ENCODE measurements around the gene STK11IP.

Gene STK11IP

DNA sequence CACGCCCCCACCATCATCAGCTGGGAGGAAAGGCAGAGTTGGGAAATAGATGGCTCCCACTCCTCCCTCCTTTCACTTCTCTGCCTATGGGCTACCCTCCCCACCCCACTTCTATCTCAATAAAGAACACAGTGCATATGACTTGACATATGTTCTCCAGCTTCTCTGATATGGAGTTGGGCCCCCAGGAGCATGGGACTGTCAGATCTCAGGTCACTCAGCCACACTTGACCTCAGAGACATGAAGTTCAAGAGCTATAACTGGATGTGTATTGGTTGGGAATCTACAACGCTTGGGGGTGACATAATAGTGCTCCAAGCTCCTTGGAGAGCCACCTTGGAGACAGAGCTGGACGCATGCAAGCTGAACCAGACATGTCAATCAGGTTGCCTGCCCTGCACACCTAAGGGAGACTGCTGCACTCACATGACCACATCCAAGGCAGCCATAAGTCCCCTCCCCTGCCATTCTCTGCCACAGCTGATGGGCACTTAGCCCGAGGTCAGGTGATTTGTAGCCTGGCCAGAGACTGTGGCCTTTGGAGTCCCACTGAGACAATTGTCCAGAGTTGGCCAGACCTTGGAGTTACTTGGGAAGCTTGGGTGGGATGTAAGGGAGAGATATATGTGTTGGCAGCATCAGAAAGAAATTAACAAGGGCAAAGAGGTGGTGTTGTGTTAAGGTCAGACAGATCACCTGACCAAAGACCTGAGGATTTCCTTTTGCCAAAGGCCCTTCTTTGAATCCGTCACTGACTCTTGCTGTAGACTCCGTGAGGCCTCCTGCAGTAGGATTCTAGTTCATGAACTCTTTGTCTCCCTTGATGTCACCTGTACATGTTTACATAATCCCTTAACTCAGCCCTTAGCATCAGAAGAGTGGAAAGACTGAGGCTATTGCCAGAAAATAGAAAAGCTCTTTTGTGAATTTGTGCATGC, 21.8 kb upstream of the STK11IP start:
- in situ Hi-C loops (cut with HindIII; ENCODE audit: low sequenced_read_pairs): loop anchor here (5.0 kb wide), 1 partner anchor 81 kb away; no protein-coding TSS in a partner anchor

DNA sequence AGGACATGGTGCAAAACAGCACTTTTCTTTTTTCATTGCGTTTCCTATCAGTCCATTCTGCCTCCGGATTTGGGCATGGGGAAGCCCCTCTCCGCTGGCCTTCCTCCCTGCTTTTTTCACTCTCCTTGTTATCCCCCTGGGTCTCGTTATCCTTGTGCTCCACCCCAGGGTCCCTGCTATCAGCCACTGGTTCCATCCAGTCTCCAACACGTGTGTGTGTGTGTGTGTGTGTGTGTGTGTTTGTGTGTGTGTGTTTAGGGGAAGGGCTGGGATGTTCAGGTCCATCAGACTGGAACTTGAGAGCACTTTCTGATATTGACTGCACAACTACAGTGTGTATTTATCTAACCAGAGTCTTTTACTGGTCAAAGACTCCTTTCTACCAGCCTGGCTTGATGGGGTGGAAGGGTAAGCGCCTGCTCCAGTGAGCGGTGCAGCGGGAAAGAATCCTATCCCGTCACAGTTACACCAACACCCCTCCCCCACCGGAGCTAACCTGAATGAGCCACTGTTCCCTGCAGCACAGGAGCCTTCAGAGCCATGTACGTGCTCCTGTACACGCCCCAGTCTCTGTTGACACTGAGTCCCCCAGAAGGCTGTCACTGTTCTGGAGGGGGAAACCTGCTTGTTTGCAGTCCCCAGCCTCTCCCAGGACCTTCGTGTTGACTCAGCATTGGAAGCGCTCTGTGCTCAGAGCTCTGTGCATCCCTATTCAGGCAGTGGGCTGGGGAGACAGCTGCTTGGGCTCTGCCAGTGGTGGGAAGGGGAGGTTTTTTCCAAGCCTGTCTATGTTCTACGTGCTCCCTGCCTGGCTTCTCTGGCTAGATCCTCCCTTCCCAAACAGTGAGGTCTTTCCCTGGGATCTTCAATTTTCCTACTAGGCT, 20.9 kb upstream of the STK11IP start:
- in situ Hi-C loops (cut with HindIII; ENCODE audit: low sequenced_read_pairs): loop anchor here (5.0 kb wide), 1 partner anchor 81 kb away; no protein-coding TSS in a partner anchor

DNA sequence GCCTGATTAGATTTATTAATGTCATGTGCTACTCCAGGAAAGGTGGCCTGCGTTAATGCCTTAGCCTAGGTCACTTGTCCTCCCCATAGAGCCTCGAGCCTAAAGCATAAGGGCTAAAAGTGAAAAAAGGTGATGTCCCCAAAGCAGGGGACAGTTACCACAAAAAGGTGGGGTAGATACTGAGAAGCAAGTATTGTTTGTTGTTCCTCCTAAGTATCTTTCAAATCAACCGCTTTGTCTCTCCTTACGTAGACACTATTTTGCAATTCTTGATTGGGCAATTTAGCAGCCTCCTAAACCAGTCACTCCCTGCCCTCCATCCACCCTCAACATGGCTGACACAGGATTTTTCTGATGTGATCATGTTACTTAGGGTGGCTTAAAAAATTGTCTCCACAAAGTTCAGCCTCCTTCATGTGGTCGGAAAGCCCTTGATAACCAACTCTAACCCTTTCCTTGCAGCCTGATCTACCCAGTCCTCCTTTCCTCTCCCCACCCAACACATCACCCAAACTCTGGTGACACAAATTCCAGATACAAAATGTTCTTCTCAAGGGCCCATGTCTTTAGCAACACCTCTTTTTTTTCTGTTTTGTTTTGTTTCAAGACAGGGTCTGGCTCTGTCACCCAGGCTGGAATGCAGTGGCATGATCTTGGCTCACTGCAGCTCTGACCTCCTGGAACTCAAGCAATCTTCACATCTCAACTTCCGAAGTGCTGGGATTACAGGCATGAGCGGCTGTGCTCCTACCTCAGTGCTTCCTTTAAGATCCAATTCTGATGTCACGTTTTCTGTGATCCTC, 18.6 kb upstream of the STK11IP start:
- in situ Hi-C loops (cut with HindIII; ENCODE audit: low sequenced_read_pairs): loop anchor here (5.0 kb wide), 1 partner anchor 78 kb away; no protein-coding TSS in a partner anchor

DNA sequence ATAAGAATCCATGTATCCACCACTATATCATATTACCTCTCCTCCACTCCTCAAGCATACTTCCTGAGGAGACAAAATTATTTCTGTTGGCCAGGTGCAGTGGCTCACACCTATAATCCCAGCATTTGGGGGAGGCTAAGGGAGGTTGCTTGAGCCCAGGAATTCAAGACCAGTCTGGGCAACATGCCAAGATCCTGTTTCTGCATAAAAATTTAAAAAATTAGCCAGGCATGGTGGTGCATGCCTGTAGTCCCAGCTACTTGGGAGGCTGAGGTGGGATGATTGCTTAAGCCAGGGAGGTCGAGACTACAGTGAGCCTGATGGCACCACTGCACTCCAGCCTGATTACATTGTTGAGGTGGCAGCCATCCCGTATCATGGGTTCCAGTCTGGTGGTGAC, 16.3 kb upstream of the STK11IP start:
- in situ Hi-C loops (cut with HindIII; ENCODE audit: low sequenced_read_pairs): no loop called here

DNA sequence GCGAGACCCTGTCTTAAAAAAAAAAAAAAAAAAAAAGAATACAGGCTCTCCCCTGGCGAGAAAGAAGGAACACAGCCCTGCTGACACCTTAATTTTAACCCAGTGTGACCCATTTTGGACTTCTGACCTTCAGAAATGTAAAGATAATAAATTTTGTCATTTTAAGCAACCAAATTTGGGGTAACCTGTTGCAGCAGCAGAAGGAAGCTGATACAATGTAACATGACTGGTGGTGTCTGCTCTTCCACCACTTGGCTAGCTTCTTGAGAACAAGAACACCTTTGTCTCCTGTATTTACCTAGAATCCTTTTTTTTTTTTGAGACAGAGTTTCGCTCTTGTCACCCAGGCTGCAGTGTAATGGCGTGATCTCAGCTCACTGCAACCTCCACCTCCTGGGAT, 6.6 kb upstream of the STK11IP start:
- in situ Hi-C loops (cut with HindIII; ENCODE audit: low sequenced_read_pairs): no loop called here

DNA sequence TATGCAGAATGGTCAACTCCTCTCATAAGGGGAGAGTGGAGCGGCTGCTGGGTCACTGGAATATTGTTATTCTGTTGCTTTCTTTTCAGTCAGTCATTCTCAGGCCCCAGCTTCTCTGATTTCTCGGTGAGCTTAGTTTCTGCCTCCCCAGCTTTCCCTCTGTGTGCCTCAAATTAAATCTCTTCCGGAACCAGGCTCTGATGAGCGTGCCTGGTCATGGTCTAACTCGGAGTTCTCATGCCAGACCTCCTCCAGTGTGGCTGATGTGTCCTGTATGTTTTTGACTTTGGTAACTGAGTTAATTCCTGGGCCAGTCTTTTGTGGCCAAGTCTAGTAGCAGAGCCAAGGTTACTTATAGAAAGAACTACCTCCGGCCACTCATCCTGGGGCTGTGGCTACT, 4.9 kb upstream of the STK11IP start:
- in situ Hi-C loops (cut with HindIII; ENCODE audit: low sequenced_read_pairs): no loop called here

DNA sequence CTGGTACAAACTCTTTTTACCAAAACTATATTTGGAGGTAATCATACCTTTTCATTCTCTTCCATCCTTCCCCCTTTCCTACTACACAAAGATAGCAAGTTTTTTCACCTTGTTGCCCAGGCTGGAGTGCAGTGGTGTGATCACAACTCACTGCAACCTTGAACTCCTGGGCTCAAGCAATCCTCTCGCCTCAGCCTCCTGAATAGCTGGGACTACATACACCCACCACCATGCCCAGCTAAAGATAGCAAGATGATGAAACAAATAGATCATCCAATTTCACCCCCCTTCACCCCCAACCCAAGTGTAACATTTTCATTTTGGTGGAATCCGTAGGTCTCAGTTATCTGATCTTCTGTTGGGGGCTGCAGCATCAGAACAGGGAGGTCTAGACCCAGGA, 4.5 kb upstream of the STK11IP start:
- in situ Hi-C loops (cut with HindIII; ENCODE audit: low sequenced_read_pairs): no loop called here

DNA sequence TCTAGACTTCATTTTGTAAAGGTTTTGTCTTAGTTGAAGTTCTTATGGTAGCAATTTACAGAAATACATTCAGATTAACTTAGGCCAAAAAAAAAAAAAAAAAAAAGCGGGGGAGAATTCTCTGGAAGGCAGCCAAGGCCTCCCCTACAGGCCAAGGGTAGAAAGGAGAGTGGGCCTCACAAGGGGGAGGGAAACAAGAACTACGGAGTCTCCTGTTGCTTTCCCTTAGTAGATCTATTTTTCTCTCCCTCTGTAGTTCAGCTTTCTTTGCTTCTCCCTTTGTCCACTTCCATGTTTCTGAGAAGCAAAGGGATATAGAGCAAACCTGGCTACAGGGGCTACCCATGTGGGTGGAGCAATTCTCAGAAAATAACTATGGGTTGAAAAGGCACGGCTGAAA, 2.4 kb upstream of the STK11IP start:
- in situ Hi-C loops (cut with HindIII; ENCODE audit: low sequenced_read_pairs): no loop called here

DNA sequence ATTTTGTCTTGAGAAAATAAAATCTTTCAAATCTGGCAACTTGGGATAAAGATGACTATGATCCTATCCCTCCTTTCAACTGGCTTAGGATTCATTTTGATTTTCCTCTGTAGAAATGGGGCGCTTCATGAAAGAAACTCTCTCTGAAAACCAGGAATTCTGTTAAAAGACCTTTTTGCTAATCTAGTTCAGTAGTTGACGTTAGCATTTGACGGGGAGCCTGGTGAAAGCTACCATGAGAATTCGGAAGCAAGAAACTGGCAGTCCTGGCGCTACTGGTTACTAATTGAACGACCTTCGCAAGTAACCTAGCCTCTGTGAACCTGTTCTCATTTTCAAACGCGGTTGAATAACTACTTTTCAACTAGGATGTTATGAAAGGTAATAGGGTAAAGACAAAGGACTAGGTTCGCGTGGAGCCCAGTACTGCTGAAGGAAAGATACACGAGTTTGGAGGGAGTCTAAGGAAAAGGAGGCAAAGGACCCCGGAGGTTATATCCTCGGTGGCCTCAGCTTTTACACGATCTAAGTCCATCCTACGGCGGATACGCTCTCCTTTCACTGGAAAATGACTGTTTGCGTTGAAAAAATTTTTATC, 604 bp upstream of the STK11IP start:
- in situ Hi-C loops (cut with HindIII; ENCODE audit: low sequenced_read_pairs): no loop called here

DNA sequence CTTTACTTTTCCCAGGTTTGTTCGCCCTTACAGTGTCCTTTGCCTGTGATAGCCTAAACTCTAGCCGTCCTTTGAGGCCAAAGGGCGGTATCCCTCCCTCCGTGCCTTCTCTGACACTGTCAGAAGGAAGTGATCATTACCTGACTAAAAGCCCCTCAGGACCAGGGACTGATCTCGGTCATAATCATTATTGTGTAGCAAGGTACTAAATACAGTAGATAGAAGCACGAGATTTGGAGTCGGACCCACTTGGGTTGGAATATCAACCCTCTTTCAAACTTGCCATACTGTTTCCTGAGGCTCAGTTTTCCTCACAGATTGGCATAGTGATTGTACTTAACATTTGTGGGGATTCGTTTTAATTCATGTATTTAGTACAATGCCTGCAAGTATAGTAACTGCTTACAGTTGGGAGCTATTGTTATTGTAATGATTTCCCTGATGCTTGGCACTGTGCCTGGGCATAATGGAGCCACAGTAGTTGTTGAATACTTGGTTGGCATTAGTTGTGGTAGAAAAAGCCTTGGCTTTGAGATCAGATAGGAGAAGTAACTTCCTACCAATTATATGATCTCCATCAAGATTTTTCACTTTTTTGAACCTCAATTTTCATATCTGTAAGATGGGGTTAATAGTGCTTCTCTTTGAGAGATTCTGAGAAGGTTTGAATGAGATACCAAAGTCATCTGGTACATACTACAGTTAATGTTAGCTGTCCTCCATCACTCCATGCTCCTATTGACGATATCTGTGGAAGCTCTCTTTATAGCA, 836 bp downstream of the STK11IP start:
- in situ Hi-C loops (cut with HindIII; ENCODE audit: low sequenced_read_pairs): no loop called here

DNA sequence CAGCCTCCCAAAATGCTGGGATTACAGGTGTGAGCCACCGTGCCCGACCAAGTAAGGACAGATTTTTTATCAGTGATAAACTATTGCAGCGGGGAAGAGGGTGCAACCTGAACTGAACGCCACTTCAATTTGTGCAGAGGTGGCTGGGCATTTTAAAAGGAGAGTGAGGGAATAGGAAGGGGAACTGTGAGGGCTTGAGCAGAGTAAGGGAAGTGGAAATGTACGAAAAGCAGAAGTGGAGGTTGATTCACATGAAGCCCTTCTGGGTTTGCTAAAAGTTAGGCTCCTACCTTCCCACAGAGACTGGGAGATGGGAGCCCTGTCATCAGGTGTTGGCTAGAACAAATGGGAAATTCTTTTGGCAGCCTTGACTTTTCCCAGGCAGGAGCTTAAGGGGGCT, 6.1 kb downstream of the STK11IP start:
- in situ Hi-C loops (cut with HindIII; ENCODE audit: low sequenced_read_pairs): no loop called here

DNA sequence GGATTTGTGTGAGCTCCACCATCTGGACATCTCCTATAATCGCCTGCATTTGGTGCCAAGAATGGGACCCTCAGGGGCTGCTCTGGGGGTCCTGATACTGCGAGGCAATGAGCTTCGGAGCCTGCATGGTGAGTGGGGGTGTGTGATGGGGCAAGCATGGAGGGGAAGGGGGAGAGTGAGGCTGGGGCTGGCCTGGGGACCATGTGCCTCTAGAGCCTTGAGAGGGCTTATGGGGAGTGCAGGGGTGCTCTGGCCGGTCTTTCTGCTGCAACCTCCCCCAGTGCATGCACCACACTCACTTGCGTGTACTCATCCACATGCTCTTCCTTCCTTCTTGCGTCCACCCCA, 7.9 kb downstream of the STK11IP start:
- in situ Hi-C loops (cut with HindIII; ENCODE audit: low sequenced_read_pairs): no loop called here

DNA sequence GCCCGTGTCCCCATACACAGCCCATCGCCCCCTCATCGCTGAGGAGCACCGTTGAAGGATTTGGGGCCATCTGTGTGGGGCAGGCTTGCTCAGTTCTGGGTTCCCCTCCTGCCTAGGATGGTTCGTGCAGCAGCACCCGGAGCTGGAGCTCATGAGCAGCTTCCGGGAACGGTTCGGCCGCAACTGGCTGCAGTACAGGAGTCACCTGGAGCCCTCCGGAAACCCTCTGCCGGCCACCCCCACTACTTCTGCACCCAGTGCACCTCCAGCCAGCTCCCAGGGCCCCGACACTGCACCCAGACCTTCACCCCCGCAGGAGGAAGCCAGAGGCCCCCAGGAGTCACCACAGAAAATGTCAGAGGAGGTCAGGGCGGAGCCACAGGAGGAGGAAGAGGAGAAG, 10.3 kb downstream of the STK11IP start:
- in situ Hi-C loops (cut with HindIII; ENCODE audit: low sequenced_read_pairs): no loop called here

DNA sequence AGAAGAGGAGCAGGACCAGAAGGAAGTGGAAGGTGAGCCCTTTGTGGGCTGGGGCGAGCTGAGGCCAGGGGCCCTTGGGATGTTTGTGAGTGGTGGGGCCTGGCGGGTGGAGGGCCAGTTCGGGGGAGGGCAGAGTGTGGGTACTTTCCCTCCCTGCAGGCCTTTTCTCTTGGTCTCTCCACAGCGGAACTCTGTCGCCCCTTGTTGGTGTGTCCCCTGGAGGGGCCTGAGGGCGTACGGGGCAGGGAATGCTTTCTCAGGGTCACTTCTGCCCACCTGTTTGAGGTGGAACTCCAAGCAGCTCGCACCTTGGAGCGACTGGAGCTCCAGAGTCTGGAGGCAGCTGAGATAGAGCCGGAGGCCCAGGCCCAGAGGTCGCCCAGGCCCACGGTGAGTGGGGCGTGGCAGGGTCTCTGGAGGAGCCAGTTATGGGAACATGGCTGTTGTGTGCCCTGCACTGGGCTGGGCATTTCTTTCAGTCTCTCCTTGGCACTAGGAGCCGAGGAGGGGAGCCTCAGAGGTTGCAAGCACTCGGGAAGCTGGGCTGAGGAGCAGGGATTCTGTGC, 10.8 kb downstream of the STK11IP start:
- in situ Hi-C loops (cut with HindIII; ENCODE audit: low sequenced_read_pairs): no loop called here

DNA sequence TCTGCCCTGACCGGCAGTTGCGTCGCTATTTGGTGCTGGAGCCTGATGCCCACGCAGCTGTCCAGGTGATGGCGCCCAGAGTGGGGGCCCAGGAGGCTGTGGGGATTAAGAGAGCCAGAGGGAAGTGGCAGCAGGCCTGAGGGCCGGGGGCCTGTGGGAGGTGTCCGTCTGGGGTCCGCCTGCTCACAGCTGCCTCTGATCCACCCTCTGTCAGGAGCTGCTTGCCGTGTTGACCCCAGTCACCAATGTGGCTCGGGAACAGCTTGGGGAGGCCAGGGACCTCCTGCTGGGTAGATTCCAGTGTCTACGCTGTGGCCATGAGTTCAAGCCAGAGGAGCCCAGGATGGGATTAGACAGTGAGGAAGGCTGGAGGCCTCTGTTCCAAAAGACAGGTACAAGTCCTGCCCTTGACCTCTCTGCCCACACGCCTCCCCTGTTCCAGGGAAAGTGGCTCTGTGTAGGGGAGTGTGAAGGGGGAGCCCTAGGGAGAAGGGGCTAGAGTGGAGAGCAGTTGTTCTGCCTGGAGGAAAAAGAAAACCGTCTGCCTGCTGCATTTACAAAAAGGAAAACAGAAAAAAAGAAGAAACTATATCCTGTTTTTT, 11.6 kb downstream of the STK11IP start:
- in situ Hi-C loops (cut with HindIII; ENCODE audit: low sequenced_read_pairs): no loop called here

DNA sequence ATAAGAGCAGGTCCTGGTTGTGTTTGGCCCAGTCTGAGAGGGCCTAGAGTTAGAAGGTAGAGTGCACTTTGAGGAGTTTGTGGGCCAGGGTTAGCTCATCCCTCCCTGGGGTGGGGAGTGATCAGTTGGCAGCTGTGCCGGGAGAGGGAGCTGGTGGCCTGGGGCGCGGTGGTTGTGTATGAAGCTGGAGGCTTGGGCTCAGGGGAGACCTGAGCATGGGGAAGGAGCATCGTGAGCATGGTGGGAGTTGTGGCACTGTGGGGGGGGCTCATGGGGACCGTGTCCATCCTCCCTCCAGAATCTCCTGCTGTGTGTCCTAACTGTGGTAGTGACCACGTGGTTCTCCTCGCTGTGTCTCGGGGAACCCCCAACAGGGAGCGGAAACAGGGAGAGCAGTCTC, 13.6 kb downstream of the STK11IP start:
- in situ Hi-C loops (cut with HindIII; ENCODE audit: low sequenced_read_pairs): no loop called here

DNA sequence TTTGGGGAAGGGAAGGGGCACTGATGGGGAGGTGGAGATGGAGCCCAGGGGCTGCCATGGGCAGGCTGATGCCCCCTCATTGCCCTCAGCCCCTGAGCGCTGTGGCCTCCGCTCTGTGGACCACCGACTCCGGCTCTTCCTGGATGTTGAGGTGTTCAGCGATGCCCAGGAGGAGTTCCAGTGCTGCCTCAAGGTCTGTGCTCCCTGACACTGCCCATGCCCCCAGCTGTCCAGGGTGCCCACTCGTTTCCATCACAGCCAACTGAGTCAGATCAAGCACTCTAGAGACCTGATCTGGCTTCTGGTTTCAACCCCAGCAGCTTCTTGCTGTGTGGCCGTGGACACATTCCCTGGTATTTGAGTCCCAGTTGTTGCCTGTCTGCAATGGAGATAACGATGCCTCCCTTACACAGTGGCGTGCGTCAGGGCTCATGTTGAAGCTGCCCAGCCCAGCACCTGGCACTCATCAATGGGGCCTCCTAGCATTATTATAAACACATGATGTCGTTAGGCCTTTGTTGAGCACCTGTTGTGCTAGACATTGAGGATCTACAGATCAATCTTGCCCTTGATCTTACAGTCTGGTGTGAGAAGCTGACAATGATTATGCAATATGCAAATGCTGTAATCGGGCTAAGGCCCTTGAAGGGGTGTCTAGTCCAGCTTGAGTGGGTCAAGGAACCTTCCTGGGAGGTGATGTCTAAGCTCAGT, 14.4 kb downstream of the STK11IP start:
- in situ Hi-C loops (cut with HindIII; ENCODE audit: low sequenced_read_pairs): no loop called here

DNA sequence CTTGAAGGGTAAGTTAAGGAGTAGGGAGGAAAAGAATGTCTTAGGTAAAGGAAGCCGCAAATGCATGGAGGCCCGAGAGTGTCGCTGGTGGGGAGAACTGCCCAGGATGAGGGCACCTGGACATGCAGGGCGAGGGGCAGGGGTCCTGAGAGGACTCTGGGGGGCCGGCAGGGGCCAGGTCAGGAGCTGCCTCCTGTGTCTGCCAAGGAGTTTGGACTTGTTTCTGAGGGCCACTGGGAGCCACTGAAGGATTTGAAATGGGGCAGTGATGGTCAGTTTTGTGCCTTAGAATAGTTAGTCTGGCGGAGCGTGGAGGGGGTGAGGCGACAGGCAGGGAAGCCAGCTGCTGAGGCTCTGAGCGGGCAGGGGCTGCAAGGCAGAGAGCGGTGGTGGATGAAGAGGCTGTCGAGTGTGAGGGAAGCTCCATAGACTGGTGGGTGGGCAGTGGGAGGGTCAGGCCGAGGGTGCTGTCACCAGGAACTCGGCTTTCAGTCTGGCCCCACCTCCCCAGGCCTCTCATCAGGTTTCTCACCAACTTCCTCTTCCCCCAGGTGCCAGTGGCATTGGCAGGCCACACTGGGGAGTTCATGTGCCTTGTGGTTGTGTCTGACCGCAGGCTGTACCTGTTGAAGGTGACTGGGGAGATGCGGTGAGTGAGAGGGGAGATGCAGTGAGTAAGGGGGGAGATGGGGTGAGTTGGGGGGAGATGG, 15.1 kb downstream of the STK11IP start:
- in situ Hi-C loops (cut with HindIII; ENCODE audit: low sequenced_read_pairs): no loop called here

Data from endothelial cell of hepatic sinusoid (primary cell).